ENCODE data around the gene RPAP2.

DNA sequence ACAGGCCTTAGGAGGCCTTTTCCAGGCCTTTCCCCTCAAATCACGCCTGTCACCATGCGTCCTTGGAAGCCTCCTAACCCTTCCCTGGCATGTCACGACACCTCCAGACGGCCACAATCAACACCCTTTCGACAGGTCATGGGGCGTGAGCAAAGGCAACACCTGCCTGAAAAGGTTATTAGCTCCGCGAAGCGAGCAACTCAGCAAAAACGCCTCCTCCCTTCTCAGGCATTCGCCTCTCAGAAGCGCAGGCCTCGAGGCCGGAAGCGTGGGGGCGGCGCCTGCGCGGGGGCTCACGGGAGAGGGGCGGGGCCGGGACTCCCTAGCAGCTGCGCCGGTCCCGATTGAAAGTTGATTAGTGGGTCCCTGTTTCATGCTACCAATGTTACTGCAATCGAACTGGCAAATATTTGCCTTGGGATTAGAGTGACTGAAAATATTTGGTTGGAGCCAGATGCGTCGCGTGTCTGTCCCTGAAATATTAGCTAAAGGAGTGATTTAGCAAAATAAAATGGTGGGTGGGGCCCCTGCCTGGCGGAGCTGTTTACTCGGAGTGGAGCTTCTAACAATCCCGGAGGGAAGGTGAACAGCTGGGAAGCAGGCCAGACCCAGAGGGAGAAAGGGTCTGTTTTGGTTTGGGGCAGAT is 143.0 kb downstream of the RPAP2 start:
- TF ChIP-seq ZFP30 (CRISPR knock-in tag; IDR thresholded peaks at IDR 0.05) (no peak), CSDC2 (CRISPR knock-in tag; IDR thresholded peaks at IDR 0.05) (no peak)

Data from SK-N-SH treated with all-trans-retinoic acid at 6 μM for 48 hours (cell line).